HUES48 (cell line): ENCODE results near the gene DENND6B.

Source experiments
- H3K27ac ChIP-seq: one replicate; pipeline ENCODE4 v1.7.0; 2013; ENCODE audit warnings: low read depth, low read length, inconsistent platforms
- H3K27me3 ChIP-seq: 2 replicates; pipeline ENCODE4 v1.6.1; 2013; ENCODE audit warnings: mild to moderate bottlenecking, low read length; ENCODE audit not compliant: control insufficient read depth, insufficient read depth
- H3K36me3 ChIP-seq: 2 replicates; pipeline ENCODE4 v1.6.1; 2013; ENCODE audit warnings: low read length; ENCODE audit not compliant: control insufficient read depth, insufficient read depth
- H3K4me1 ChIP-seq: 2 replicates; pipeline ENCODE4 v1.6.1; 2013; ENCODE audit warnings: mild to moderate bottlenecking, low read length; ENCODE audit not compliant: control insufficient read depth, insufficient read depth
- H3K4me3 ChIP-seq: 2 replicates; pipeline ENCODE4 v1.5.1; 2013; ENCODE audit warnings: mild to moderate bottlenecking, low read depth, low read length
- H3K9ac ChIP-seq: 2 replicates; pipeline ENCODE4 v1.6.1; 2013; ENCODE audit warnings: mild to moderate bottlenecking, low read depth, low read length, moderate library complexity
- H3K9me3 ChIP-seq: 2 replicates; pipeline ENCODE4 v1.6.1; 2013; ENCODE audit warnings: low read length; ENCODE audit not compliant: control insufficient read depth, insufficient read depth

DENND6B gene

DNA sequence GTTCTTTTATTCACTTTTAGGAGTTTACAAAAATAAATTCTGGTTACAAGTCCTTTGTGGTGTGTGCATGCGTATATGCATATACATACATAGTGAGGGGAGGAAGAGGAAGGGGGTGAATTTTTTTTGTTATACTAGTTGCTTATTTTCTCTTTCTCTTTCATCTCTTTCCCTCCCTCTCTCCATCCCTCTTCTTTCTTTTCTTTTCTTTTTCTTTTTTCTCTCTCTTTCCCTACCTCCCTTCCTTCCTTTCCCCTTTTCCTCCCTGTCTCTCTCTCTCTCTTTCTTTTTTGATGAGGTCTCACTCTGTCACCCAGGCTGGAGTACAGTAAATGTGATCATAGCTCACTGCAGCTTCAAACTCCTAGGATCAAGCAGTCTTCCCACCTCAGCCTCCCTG, 30.4 kb upstream of the DENND6B start:
- Histone ChIP-seq H3K9me3 (no peaks in the 10 kb centered on the region), H3K9ac (no peak overlapping the region), H3K27ac (no peak overlapping the region), H3K4me1 (no peaks in the 10 kb centered on the region), H3K27me3 (no peaks in the 10 kb centered on the region), H3K4me3 (no peak overlapping the region), H3K36me3 (peaks cover 14% of the 10 kb centered on the region)

DNA sequence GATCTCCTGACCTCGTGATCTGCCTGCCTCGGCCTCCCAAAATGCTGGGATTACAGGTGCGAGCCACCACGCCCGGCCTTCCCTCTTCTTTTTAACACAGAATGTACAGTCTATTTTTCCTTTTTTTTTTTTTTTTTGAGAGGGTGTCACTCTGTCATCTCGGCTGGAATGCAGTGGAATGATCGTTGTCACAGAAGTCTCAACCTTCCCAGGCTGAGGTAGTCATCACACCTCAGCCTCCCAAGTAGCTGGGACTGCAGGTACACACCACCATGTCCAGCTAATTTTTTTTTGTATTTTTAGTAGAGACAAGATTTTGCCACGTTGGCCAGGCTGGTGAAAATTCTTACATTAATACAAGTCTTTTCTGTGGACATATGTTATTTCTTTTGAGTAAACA, 29.4 kb upstream of the DENND6B start:
- Histone ChIP-seq H3K27me3 (no peaks in the 10 kb centered on the region), H3K4me1 (no peaks in the 10 kb centered on the region)

DNA sequence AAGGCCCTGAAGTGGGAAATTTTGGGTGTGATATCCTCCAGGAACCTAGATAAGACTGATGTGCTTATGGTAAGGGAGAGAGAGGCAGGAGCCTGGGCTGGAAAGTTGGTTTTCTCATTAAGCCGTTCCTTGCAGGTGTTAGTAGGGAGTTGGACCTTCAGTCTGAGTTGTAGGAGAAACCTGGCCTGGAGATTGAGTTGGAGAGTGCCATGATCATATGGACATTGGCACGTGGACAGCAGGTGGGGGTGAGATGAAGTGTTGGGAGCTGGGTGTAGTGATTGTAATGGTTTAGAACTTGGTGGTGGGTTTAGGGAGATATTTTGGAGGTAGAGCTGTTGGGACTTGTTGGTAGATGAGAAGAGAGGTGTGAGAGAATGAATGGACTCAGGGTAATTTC, 21.2 kb upstream of the DENND6B start:
- Histone ChIP-seq H3K4me1 (no peaks in the 10 kb centered on the region), H3K27me3 (no peaks in the 10 kb centered on the region), H3K36me3 (peaks cover 13% of the 10 kb centered on the region), H3K9ac (no peak overlapping the region), H3K4me3 (no peak overlapping the region), H3K27ac (no peak overlapping the region), H3K9me3 (no peaks in the 10 kb centered on the region)

More for the DNA sequence above, 29.4 kb upstream of the DENND6B start:
- H3K36me3 ChIP-seq: peaks cover 19% of the 10 kb centered on the region
- H3K9me3 ChIP-seq: no peaks in the 10 kb centered on the region
- no peak overlapping the region for H3K27ac ChIP-seq
- H3K4me3 ChIP-seq: no peak overlapping the region
- H3K9ac ChIP-seq: no peak overlapping the region

GRCh38 chr22:50347157-50347556, 20.3 kb upstream of the DENND6B start:
- Histone ChIP-seq H3K9ac (no peak overlapping the region), H3K4me3 (no peak overlapping the region), H3K9me3 (no peaks in the 10 kb centered on the region)

DNA sequence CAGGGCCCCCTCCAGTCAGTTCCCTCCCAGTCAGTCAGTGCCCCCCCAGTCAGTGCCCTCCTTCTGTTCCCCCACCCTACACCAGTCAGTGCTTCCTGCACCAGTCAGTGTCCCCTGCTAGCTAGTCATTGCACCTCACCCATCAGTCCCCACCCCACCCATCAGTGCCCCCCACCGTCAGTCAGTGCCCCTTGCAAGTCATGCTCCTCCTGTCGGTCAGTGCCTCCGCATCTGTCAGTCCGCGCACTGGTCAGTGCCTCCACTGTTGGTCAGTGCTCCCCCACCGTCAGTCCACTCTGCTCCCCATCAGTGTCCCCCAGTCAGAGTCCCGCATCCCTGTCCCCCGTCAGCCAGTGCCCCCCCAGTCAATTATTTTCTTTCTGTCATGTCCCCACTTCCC, 19.7 kb upstream of the DENND6B start:
- Histone ChIP-seq H3K4me3 (no peak overlapping the region), H3K27ac (no peak overlapping the region), H3K36me3 (peaks cover 3% of the 10 kb centered on the region; the same call in 1 of the 2 replicates), H3K9me3 (no peaks in the 10 kb centered on the region), H3K27me3 (no peaks in the 10 kb centered on the region), H3K9ac (no peak overlapping the region), H3K4me1 (0 out of 2 replicates have a peak, but pooled peaks cover 2% of the 10 kb centered on the region)

More at GRCh38 chr22:50347157-50347556, 20.3 kb upstream of the DENND6B start:
- Histone ChIP-seq H3K27me3 (no peaks in the 10 kb centered on the region), H3K27ac (no peak overlapping the region), H3K36me3 (peaks cover 5% of the 10 kb centered on the region), H3K4me1 (0 out of 2 replicates have a peak, but pooled peaks cover 2% of the 10 kb centered on the region)

- peak overlapping the region; percentile 65; the same call in 1 of the 2 replicates for H3K9ac ChIP-seq
- H3K4me3 ChIP-seq: peak overlapping the region; percentile 88
- H3K27ac ChIP-seq: peak overlapping the region; percentile 75
Observed at GRCh38 chr22:50343541-50343935, 16.7 kb upstream of the DENND6B start.

DNA sequence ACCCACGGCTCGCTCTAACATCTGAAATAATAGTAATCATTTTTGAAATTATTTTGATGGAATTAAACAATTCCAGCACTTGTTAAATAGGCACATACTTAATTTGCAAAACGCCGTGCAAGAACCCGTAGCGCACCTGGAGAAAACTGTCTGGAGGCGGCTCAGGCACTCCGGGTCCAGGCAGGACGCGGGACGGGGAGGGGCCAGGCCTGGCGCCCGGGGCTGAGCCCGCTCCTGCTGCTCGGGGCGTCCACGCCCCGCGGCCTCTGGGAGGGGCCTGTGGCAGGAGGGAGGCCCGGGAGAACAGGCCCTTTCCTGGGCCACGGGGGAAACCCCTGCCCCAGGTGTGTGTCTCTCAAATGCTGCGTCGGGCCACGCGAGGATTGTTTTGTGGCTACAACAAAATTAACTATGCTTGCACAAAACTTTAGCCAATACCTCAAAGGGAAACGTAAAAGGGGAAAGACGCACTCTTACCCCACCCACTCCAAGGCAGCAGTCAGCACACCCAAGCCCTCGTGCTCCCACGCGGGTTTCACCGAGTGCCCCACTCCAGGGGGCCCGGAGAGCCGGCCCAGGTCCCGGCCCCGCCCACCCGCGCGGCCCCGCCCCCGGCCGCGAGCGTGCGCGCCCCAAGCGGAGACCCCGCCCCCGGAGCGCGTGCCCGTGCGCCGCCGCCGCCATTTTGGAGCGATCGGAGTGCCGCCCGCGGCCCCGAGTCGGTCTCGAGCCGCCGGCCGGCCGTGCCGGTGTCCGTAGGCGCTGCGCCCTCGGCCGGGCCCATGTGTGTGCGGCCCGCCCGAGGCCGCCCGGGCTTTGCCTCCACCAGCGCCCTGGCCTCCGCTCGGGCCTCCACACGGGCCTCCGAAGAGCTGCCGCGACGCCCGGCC, 16.1 kb upstream of the DENND6B start, which contains the start of gene PPP6R2:
Gene PPP6R2, plus strand, starts transcription at position 677 of the 890 bp plus-strand sequence. CDS start 50,582 bp downstream, outside the sequence.
- H3K27me3 ChIP-seq: no peaks in the 10 kb centered on the region
- H3K9ac ChIP-seq: peak within 1 kb of the TSS; percentile 65; the same call in 1 of the 2 replicates
- peak within 1 kb of the TSS; percentile 78 for H3K27ac ChIP-seq
- H3K36me3 ChIP-seq: no peaks in the 10 kb centered on the region
- H3K4me3 ChIP-seq: peak within 1 kb of the TSS; percentile 88
- no peaks in the 10 kb centered on the region for H3K9me3 ChIP-seq
- H3K4me1 ChIP-seq: 0 out of 2 replicates have a peak, but pooled peaks cover 2% of the 10 kb centered on the region

More at GRCh38 chr22:50343541-50343935, 16.7 kb upstream of the DENND6B start:
- H3K4me1 ChIP-seq: 0 out of 2 replicates have a peak, but pooled peaks cover 2% of the 10 kb centered on the region
- no peaks in the 10 kb centered on the region for H3K27me3 ChIP-seq
- H3K9me3 ChIP-seq: no peaks in the 10 kb centered on the region
- H3K36me3 ChIP-seq: no peaks in the 10 kb centered on the region

DNA sequence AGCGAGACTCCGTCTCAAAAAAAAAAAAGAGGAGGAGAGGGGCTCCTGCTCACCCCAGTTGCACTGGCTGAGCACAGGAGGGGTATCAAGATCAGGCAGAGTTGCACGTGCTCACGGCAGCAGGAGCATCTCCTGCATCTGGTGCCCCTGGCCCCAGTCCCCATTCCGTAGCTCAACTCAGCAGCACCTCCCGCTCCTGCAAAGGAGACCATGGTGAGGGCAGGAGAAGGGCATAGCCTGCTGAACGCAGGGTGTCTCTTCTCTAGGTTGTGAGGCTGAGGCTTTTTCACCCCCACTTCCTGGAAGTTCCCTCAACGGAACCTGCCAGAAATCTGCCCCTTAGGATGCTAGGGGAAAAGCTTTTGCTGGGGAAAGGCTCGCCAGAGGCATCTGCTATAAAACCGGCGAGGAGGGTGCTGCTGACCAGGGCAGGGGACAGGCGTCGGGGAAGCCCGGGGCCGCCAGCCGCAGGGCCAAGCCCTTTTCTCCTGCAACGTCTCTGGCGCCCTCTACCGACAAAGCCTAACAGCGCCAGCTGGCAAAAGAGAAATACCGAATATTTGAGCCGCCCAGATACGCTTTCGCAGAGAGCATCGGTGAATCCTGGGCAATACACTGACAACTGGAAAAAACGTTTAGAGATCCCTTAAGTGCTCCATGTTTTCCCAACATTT, 15.3 kb upstream of the DENND6B start:
- Histone ChIP-seq H3K4me3 (peak overlapping the region; percentile 88), H3K9me3 (no peaks in the 10 kb centered on the region), H3K27me3 (no peaks in the 10 kb centered on the region), H3K36me3 (no peaks in the 10 kb centered on the region), H3K9ac (no peak overlapping the region), H3K27ac (peak overlapping the region; percentile 78), H3K4me1 (0 out of 2 replicates have a peak, but pooled peaks cover 2% of the 10 kb centered on the region)

DNA sequence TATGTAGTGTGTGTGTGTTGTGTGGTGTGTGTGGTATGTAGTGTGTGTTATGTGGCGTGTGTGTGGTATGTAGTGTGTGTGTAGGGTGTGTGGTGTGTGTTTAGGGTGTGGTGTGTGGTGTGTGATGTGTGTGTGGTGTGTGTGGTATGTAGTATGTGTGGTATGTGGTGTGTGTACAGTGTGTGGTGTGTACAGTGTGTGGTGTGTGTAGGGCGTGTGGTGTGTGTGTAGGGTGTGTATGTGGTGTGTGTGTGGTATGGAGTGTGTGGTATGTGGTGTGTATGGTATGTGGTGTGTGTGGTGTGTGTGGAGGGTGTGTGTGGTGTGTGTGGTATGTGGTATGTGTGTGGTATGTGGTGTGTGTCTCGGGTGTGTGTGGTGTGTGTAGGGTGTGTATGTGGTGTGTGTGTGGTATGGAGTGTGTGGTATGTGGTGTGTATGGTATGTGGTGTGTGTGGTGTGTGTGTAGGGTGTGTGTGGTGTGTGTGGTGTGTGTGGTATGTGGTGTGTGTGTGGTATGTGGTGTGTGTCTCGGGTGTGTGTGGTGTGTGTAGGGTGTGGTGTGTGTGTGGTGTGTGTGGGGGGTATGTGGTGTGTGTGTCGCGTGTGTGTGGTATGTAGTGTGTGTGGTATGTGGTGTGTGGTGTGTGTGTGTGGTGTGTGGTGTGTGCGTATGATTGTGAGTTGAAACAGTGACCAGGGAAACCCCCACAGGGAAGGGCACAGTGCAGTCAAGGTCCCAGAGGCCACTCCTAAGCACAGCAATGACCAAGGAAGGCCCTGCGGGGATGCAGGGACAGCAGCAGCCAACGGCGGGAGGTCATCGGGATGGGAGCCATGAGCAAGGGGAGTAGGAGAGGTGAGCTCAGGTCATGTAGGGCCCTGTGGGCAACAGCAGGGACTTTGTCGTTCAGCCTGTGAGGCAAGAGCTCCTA, 13.4 kb upstream of the DENND6B start:
- no peaks in the 10 kb centered on the region for H3K9me3 ChIP-seq
- no peak overlapping the region for H3K9ac ChIP-seq
- no peaks in the 10 kb centered on the region for H3K27me3 ChIP-seq
- no peak overlapping the region for H3K4me3 ChIP-seq
- 0 out of 2 replicates have a peak, but pooled peaks cover 2% of the 10 kb centered on the region for H3K4me1 ChIP-seq
- H3K27ac ChIP-seq: no peak overlapping the region
- H3K36me3 ChIP-seq: no peaks in the 10 kb centered on the region

DNA sequence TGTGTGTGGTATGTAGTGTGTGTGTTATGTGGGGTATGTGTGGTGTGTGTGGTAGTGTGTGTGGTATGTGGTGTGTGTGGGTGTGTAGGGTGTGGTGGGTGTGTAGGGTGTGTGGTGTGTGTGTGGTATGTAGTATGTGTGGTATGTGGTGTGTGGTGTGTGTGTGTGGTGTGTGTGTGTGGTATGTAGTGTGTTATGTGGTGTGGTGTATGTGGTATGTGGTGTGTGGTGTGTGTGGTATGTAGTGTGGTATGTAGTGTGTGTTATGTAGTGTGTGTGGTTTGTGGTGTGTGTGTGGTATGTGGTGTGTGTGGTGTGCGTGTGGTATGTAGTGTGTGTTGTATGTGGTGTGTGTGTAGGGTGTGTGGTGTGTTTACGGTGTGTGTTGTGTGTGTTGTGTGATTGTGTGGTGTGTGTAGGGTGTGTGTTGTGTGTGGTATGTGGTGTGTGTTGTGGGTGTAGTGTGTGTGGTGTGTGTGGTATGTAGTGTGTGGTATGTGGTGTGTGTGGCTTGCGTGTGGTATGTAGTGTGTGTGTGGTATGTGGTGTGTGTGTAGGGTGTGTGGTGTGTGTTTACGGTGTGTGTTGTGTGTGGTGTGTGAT, 12.1 kb upstream of the DENND6B start:
- Histone ChIP-seq H3K4me1 (0 out of 2 replicates have a peak, but pooled peaks cover 2% of the 10 kb centered on the region), H3K4me3 (no peak overlapping the region), H3K9ac (no peak overlapping the region), H3K9me3 (no peaks in the 10 kb centered on the region), H3K27me3 (no peaks in the 10 kb centered on the region), H3K36me3 (no peaks in the 10 kb centered on the region), H3K27ac (no peak overlapping the region)
